HK-2 (cell line): ENCODE data around the gene RSBN1L.
"Not testable (repeated sequence)": the region's sequence is repeated elsewhere in the genome, so short reads cannot be mapped to it uniquely, and the experiment has no call there.

Experiments used
- DNase-seq: peaks from one replicate; pipeline ENCODE4 v3.0.0-alpha.2; 2018; ENCODE audit not compliant: unreplicated experiment

The RSBN1L gene

GRCh38 chr7:77770316-77770715 is 74.1 kb downstream of the RSBN1L start:
- DNase-seq = no peak

- no peak for DNase-seq
Measured at GRCh38 chr7:77771901-77772300, 75.6 kb downstream of the RSBN1L start.

DNA sequence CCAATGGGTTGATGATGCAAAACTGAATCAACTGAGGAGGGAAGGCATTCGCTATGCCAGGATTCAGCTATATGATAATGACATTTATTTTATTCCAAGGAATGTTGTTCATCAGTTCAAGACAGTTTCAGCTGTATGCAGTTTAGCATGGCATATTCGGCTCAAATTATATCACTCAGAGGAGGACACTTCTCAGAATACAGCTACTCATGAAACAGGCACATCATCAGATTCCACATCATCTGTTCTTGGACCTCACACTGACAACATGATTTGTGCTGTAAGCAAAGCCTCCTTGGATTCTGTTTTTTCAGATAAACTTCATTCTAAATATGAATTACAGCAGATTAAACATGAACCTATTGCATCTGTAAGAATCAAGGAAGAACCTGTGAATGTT is 82.3 kb downstream of the RSBN1L start:
- no peak for DNase-seq

GRCh38 chr7:77782383-77782782 is 86.1 kb downstream of the RSBN1L start:
- DNase-seq = no peak

DNA sequence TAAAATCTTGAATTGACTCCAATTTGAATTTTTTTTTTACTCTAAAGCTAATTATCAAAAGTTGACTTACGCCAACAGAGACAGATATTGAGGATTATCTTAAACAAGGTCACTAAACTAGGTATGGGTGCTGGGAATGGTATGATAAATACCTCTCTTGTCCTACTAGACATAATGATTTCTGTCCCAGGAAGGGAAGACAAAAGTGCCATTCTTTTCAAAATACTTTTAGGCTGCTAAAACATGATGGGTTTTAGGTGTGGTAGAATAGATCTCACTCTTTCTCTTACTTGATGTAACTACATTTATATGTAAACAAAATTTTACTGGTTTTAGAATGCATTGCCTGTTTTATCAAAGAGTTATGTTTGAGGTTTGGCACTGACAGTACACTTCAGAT is 86.9 kb downstream of the RSBN1L start:
- no peak for DNase-seq

DNA sequence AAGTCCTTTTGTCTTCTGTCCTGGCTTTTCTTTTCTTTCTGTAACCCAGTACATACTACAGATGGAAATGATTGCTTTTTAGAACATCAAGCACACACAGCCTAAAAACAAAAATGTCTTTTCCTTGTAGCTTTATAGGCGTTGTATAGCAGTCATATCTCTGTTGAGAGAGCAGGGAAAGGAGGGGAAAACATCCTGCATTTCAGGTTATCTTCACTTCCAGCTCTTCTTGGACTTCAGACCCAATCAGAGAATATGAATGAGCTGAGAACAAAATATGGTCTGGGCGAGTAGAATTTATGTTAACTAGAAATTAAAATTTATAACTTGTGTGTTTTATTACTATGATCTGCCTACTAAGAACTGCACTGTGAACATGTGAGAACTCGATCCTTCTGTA is 87.3 kb downstream of the RSBN1L start:
- no peak for DNase-seq

GRCh38 chr7:77784426-77784825 is 88.2 kb downstream of the RSBN1L start:
- DNase-seq = not testable (repeated sequence)

- no peak for DNase-seq
Measured at GRCh38 chr7:77786018-77786417, 89.8 kb downstream of the RSBN1L start.

DNA sequence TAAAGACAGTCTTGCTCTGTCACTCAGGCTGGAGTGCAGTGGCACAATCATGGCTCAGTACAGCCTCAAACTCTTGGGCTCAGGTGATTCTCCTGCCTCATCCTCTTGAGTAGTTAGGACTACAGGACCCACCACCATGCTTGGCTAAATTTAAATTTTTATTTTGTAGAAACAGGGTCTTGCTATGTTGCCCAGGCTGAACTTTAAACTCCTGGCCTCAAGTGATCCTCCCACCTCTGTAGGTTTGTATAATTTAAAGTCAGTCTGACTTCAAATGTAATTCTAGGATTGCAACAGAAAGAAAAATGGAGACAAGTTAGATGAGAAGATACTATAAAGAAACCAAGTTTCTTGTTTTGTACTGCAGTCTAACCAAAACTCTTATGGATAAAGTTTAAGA is 90.5 kb downstream of the RSBN1L start:
- DNase-seq = no peak

- DNase-seq = no peak
Measured at GRCh38 chr7:77788327-77788902, 92.2 kb downstream of the RSBN1L start.

DNA sequence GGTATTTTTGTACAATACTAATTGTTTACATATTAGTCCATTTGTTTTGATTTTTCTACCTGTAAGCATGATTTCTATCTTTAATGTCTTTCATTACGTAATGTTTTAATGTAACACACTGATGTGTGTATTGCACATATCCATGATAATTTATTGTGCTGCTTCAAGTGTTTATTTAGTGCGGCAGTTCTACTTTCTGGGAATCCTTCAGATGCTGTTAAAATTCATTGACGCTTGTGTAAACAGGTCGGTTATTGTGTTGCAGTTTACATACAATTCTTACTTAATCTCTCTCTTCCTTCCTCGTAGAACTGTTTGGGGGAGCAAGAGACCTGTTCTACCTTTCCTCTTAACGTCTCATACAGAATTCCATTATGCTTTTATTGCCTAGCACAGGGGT is 95.1 kb downstream of the RSBN1L start:
- DNase-seq = no peak

DNA sequence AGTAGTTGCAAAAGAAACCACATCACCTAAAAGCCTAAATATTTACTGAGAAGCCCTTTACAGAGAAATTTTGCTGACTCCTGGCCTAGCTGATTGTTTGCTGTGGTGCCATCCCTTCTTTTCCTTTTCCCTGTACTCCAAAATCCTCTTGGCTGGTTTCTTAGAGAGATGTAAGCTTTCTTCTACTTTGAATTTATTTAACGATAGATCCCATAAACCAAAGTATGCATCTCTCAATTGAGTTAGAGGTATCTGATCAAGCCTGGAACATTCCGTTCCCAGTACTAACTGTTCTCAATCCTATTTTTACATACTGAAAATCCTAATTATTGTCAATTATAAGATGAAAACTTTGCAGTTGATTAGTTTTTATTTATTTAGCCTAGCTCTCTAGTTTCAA is 95.7 kb downstream of the RSBN1L start:
- no peak for DNase-seq

DNA sequence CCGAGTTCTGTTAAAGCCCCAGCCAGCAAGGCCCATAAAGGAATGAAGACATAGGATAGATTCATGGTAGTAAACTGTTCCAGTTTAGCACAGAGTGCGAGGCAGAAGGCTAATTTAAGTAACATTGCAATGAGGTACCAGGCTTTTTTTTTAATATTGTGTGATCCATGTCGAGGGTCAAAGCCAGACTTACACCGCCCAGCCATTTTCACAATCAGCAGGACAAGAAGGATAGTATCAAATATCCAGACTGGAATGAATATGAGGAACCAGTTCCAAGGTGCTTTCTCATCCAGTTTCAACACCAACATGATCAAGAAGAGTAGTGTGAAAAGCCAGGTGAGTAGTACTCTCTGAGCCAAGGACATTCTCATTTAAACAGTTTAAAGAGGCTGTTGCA is 97.7 kb downstream of the RSBN1L start:
- DNase-seq = no peak

DNA sequence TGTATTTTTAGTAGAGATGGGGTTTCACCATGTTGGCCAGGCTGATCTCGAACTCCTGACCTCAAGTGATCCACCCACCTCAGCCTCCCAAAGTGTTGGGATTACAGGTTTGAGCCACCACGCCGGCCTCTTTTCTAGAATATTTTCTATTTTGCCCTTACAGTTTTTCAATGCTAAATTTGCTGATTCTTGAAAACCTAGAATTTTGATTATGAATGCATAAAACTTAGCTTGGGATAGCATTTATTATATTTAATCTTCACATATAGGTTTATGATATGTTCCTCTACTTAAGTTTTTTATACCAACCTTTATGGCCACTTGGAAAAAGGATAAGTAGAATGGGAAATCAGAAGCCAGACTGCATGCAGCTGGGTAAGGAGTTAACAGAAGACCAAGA is 99.8 kb downstream of the RSBN1L start:
- no peak for DNase-seq

DNA sequence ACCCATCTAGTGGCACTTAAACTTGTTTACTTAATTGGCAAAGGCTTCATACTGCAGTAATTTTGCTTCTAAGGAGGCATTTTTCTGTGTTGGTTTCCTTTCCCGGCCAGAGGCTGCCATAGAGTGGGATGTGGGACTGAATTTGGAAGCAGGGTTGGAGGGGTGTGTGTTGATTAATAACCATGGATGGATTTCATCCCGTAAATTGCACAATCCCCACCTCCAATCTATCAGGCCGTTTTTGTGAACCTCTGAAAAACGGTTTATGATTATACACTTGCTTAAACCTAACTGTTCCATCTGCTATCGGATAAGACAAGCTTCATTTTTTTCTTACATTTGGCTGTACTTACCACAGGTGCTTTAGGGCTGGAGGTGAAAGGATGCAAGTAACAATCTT is 100.7 kb downstream of the RSBN1L start:
- DNase-seq = no peak

DNA sequence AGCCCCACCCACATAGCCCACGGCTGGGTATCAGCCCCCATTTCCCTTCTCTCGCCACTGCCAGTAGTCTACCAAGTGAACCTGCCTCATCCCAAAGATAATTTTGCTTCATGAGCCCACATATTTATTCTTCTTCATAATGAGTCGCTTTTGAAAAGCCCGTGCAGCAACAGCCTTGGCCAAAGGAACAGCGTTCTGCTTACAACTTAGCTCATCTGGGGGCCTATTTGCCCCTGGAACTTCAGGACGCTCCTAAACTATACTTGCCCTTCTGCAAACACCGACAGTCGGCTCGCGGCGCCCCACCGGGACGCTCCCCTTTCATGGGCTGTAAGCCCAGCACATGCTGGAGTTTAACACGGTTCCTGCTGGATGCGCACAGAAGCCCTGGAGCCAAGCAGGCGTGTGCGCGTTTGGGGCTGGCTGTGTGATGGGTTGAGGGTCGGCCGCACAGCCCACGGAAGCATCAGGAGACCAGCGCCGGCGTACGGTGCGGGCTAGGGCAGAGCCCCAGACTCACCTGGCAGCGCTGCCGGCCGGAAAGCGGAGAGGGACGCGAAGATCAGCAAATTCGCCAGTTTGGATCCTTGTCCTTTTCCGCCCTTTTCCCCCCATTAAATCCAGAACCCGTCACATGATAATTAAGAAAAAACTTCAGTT is 101.6 kb downstream of the RSBN1L start:
- no peak for DNase-seq

GRCh38 chr7:77798394-77799077 is 102.3 kb downstream of the RSBN1L start, which contains the start of the genes PHTF2 and TMEM60:
TSS of gene PHTF2 (plus strand) at chr7:77798773.
TSS of gene TMEM60 (minus strand) at chr7:77798434. CDS start at chr7:77794373, 4,061 bp downstream.
- DNase-seq = peak; percentile 99

DNA sequence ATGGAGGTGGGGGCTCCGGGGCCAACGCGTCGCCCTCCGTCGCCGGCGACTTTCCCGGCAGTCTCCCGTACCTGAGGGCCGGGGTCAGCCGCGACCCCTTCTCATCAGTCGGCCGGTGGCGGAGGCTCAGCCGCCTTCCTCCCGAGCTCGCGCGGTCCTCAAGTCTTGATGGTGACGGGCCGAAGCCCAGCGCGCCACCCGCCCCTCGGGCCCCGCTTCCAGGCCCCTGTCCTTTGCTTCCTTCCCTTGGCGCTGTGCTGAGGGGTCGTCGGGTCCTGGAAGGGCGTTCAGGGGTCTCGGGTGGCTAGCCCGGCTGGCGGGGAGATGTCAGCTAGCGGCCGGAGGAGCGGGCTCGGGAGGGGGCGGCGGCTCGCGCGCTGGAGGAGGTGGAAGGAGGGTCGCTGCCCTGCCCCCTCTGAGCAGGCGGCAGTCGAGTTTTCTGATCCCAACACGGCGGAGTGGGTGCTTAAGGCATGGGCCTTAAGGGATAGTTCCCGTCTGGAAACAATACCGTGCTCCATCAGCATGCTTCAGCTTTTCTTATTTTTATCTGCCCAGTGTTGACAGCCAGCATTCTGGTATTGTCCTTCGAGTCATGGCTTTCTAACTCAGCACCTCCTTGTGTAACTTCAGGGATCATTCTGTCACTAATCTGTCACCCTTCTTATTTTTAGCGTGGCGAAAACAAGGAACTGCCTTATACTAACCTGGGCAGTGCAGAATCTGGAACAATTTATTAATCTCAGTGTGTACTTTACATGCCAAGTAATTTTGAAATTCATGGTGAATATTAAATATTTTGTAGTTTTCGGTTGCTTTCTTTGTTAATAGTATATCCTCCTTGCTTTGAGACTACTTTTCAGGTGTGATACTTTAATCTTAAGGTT is 103.1 kb downstream of the RSBN1L start:
- DNase-seq = peak; percentile 39

DNA sequence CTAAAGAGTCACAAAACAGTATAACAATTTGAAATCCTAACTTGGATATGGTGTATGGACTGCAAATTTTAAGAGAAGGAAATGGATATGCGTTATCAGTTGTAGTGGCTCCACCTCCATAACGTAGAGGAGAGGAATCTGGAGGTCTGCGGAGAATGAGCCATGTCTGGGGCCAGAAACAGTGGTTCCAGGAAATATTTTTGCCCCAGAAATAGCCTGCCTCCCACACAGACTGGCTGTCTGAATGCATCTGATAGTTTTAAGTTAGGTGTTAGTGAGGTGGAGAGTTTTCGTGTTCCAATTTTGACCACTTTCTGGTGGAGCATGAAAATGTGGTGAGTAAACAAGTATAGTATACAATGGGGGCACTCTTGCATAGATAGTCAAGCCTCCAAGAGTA is 103.9 kb downstream of the RSBN1L start:
- DNase-seq = no peak

- no peak for DNase-seq
Measured at GRCh38 chr7:77800730-77801129, 104.5 kb downstream of the RSBN1L start.

DNA sequence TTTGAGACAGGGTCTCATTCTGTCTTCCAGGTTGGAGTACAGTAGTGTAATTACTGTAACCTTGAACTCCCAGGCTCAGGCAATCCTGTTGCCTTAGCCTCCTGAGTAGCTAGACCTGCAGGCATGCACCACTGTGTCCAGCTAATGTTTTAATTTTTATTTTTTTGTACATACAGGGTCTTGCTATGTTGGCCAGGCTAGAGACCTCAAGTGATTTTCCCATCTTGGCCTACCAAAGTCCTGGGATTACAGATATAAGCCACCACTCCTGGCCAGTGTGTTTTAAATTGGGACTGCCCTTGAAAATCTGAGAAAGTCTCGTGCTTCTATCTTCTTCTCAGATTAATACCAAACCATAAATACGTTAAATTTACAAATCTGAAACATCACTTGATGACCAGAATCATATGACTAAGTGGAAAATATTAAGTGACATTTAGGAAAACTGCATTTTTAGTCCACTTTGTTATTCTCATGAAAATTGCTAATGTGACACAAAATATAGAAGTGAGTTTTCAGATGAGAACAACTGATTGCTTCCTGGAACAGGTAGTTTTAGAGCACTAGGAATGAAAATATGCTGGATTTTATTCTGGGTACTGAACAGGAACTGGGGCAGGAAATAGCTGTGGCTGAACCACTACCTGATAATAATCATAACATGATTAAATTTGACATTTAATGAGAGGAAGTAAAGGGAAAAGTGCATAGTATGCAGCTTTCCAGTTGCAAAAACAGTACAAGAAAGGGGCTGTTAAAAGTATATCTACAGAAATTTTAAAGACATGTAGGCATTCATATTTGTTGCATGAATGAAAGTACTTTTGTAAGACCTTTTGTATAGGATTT is 106.5 kb downstream of the RSBN1L start:
- no peak for DNase-seq
